ENCODE measurements around the gene CILP2.

The CILP2 gene
- 0.48 to 0.61 reads per million in 2 experiments for total RNA-seq

GRCh38 chr19:19538061-19538784 is at the start of gene CILP2:
Gene CILP2, plus strand, starts transcription at chr19:19538265. Its CDS starts 85 bp downstream, at chr19:19538350.
- no peak for DNase-seq (ENCODE audit: low read depth)

- DNase-seq (ENCODE audit: low read depth) = peak; percentile 94
These were observed 49.0 kb upstream of the CILP2 start for GRCh38 chr19:19488875-19489690.

GRCh38 chr19:19489804-19490204 is 48.3 kb upstream of the CILP2 start:
- no peak for DNase-seq (ENCODE audit: low read depth)

- DNase-seq (ENCODE audit: low read depth) = peak; percentile 78
These were observed 47.7 kb upstream of the CILP2 start for GRCh38 chr19:19490214-19490968.

GRCh38 chr19:19491321-19492025 is 46.6 kb upstream of the CILP2 start:
- DNase-seq (ENCODE audit: low read depth) = no peak

- DNase-seq (ENCODE audit: low read depth) = no peak
These were observed 45.9 kb upstream of the CILP2 start for GRCh38 chr19:19492026-19492610.

GRCh38 chr19:19493841-19494546 is 44.1 kb upstream of the CILP2 start:
- DNase-seq (ENCODE audit: low read depth) = no peak

- no peak for DNase-seq (ENCODE audit: low read depth)
These were observed 42.2 kb upstream of the CILP2 start for GRCh38 chr19:19495614-19496603.

- DNase-seq (ENCODE audit: low read depth) = no peak
These were observed 39.6 kb upstream of the CILP2 start for GRCh38 chr19:19498255-19498991.

- no peak for DNase-seq (ENCODE audit: low read depth)
These were observed 38.6 kb upstream of the CILP2 start for GRCh38 chr19:19499272-19499995.

- DNase-seq (ENCODE audit: low read depth) = no peak
These were observed 37.0 kb upstream of the CILP2 start for GRCh38 chr19:19500975-19501644.

GRCh38 chr19:19501798-19502197 is 36.3 kb upstream of the CILP2 start:
- DNase-seq (ENCODE audit: low read depth) = no peak

- no peak for DNase-seq (ENCODE audit: low read depth)
These were observed 35.8 kb upstream of the CILP2 start for GRCh38 chr19:19502281-19502680.

- no peak for DNase-seq (ENCODE audit: low read depth)
These were observed 35.1 kb upstream of the CILP2 start for GRCh38 chr19:19502808-19503602.

- no peak for DNase-seq (ENCODE audit: low read depth)
These were observed 33.1 kb upstream of the CILP2 start for GRCh38 chr19:19504754-19505668.
